Measurements from ENCODE around the gene CES3.
"Not testable (repeated sequence)": the region's sequence is repeated elsewhere in the genome, so short reads cannot be mapped to it uniquely, and the experiment has no call there.

CES3 gene

GRCh38 chr16:66926961-66927436, 34.1 kb upstream of the CES3 start:
- peak; percentile 36 for DNase-seq

GRCh38 chr16:66927918-66928649, 33.0 kb upstream of the CES3 start:
- no peak for DNase-seq

GRCh38 chr16:66928702-66929388, 32.2 kb upstream of the CES3 start:
- no peak for DNase-seq

- DNase-seq: no peak
These were observed 30.9 kb upstream of the CES3 start for GRCh38 chr16:66930189-66930588.

- no peak for DNase-seq
These were observed 29.4 kb upstream of the CES3 start for GRCh38 chr16:66931665-66932064.

GRCh38 chr16:66932076-66932475, 29.0 kb upstream of the CES3 start:
- DNase-seq: no peak

GRCh38 chr16:66933776-66934137, 27.3 kb upstream of the CES3 start:
- DNase-seq: no peak

- peak; percentile 43 for DNase-seq
These were observed 26.8 kb upstream of the CES3 start, which contains the start of gene CIAO2B for GRCh38 chr16:66934138-66934838. CIAO2B (minus strand) TSS chr16:66934402; CDS start chr16:66934364, 38 bp downstream.

GRCh38 chr16:66934839-66935313, 26.2 kb upstream of the CES3 start:
- not testable (repeated sequence) for DNase-seq

GRCh38 chr16:66935314-66936011, 25.6 kb upstream of the CES3 start, which contains the start of gene CES2:
CES2 (plus strand) TSS chr16:66935516; CDS start chr16:66935636, 120 bp downstream.
- DNase-seq: no peak

- no peak for DNase-seq
These were observed 24.6 kb upstream of the CES3 start for GRCh38 chr16:66936462-66936861.

- DNase-seq: no peak
These were observed 24.0 kb upstream of the CES3 start for GRCh38 chr16:66936889-66937554.

- no peak for DNase-seq
These were observed 23.2 kb upstream of the CES3 start for GRCh38 chr16:66937725-66938337.

GRCh38 chr16:66939366-66939765, 21.7 kb upstream of the CES3 start:
- DNase-seq: no peak

GRCh38 chr16:66940236-66940635, 20.8 kb upstream of the CES3 start:
- DNase-seq: no peak

- no peak for DNase-seq
These were observed 18.1 kb upstream of the CES3 start for GRCh38 chr16:66942981-66943380.

- no peak for DNase-seq
These were observed 17.5 kb upstream of the CES3 start for GRCh38 chr16:66943426-66944053.

GRCh38 chr16:66944054-66944441, 17.0 kb upstream of the CES3 start:
- no peak for DNase-seq

- DNase-seq: not testable (repeated sequence)
These were observed 16.1 kb upstream of the CES3 start for GRCh38 chr16:66944971-66945370.

- DNase-seq: no peak
These were observed 15.1 kb upstream of the CES3 start for GRCh38 chr16:66945939-66946338.

GRCh38 chr16:66946541-66946940, 14.5 kb upstream of the CES3 start:
- no peak for DNase-seq
